Activated effector memory CD4-positive, alpha-beta T cell treated with Interleukin-2 at 50 U/mL for 16 hours (primary cell): ENCODE measurements around the gene GUCY1A2.

Source experiments
- DNase-seq: peaks from one replicate; pipeline ENCODE4 v3.0.0-alpha.2; 2020

The GUCY1A2 gene

GRCh38 chr11:106998116-106998915 is 20.0 kb downstream of the GUCY1A2 start:
- DNase-seq, result no peak

GRCh38 chr11:106997227-106997626 is 21.0 kb downstream of the GUCY1A2 start:
- no peak for DNase-seq

DNA sequence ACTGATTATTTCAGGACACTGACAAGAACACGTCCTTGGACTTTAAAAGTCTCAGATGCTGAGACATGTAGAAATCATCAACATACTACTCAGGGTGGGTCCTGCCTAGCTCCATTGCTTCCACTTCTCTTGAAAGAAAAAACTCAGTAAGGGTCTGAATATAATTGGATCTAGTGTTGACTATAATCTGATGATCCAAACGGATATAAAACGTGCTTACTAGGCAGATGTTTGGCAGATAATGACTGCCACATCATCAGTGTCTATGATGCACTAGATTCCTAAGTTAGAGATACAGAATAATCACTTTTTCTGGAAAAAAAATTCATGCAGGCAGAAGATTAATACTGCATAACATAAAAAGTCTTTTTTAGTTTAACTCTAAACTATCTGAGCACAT is 21.6 kb downstream of the GUCY1A2 start:
- no peak for DNase-seq

DNA sequence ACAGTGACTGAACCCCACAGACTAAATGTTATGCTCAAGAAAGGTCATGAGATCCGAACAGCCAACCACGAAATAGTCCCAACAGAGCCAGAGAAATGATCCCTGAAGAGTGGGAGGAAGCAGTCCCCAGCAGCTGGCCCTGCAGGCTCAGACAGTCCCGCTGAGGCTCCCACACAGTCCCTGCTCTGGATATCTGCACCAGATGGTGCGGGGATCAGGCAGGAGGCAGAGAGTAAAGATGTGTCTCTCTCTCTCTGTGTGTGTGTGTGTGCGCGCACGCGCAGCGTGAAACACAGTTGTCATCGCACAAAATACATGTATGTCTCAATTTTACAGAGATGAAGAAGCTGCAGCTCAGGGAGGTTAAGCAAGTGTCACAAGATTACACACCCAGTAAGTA is 27.9 kb downstream of the GUCY1A2 start:
- no peak for DNase-seq

DNA sequence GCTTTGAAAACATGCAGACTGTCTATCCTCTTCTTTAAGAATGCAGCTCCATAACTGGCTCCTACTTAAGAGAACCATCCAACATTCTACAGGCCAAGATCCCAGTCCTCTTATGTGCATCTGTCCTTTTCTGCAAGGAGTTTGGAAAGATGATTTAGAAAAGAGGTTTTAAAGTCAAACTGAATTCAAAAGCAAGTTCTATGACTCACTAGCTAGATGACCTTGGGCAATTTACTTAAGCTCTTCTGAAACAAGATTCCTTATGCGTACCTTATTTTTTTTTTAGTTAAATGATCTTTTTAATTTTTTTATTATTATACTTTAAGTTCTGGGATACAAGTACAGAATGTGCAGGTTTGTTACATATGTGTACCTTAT is 29.2 kb downstream of the GUCY1A2 start:
- no peak for DNase-seq

GRCh38 chr11:106988151-106989077 is 29.9 kb downstream of the GUCY1A2 start:
- no peak for DNase-seq

GRCh38 chr11:106986673-106987072 is 31.6 kb downstream of the GUCY1A2 start:
- DNase-seq, result no peak

- no peak for DNase-seq
Observed at GRCh38 chr11:106986261-106986660, 32.0 kb downstream of the GUCY1A2 start.

- DNase-seq, result no peak
Observed at GRCh38 chr11:106983991-106984390, 34.3 kb downstream of the GUCY1A2 start.

- DNase-seq, result no peak
Observed at GRCh38 chr11:106983261-106983660, 35.0 kb downstream of the GUCY1A2 start.

GRCh38 chr11:106974831-106975230 is 43.4 kb downstream of the GUCY1A2 start:
- DNase-seq, result no peak

DNA sequence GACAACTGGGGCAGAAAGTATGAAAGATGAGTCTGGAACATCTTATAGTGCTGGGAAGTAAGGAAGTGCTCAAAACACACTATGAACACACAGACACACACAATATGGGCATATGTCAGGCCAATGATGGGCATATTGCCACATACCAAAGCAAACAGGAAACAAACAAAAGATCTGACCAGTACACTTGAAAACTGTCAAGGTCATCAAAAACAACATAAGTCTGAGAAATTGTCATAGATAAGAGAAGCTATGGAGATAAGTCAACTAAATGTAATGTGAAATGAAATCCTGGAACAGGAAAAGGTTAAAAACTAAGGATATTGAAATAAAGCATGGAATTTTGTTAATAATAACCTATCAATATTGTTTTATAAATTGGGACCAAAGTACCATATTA is 46.4 kb downstream of the GUCY1A2 start:
- DNase-seq, result no peak

DNA sequence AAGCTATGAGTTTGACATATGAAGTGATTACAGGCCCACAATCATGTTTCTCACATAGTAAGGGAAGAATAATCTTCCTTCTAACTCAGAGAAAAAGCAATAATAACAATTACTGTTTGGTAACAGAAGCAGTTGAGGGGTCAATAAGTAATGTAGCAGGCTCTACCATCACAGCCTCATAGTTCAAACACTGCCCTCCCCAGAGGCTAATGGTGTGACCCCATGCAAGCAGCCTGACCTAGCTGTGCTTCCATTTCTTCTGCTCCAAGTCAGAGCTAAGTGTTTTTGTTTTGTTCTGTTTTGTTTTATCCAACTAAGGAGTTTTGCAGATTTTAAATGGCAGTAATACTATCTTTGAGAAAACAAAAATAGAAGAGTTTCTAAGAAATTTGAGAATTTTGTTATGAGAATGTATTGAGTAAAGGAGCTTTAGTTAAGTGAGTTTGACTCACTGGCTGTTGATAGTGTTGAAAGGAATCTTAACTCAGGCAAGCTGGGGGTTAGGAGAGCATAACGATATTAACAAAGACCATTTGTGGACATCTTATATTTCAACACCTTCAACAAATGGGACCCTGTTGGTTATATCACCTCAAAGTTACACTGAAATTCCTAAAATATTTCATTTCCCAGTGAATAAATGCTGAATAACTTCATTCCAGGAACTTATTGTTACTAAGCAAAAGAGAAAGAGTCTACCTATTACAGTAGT is 48.5 kb downstream of the GUCY1A2 start:
- no peak for DNase-seq

DNA sequence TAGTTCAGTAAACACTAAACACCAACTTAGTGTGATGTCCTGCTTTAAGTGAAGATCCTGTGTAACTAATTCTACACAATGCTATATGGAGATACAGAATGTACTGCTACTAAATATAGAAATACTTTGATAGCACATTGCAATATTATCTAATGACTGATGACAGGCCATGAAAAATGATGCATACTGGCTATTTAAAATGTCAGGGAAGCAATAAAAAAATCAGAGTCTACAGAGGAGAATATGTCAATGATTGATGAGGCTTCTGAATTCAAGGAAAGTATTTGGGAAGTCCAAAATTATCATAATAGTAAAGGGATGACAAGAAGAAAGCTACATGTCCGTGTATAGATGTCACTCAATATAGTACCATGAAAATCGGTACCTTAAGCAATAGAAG is 55.3 kb downstream of the GUCY1A2 start:
- no peak for DNase-seq

GRCh38 chr11:106961518-106961917 is 56.8 kb downstream of the GUCY1A2 start:
- no peak for DNase-seq

GRCh38 chr11:106961048-106961447 is 57.2 kb downstream of the GUCY1A2 start:
- no peak for DNase-seq

- DNase-seq, result no peak
Observed at GRCh38 chr11:106959800-106960199, 58.5 kb downstream of the GUCY1A2 start.

DNA sequence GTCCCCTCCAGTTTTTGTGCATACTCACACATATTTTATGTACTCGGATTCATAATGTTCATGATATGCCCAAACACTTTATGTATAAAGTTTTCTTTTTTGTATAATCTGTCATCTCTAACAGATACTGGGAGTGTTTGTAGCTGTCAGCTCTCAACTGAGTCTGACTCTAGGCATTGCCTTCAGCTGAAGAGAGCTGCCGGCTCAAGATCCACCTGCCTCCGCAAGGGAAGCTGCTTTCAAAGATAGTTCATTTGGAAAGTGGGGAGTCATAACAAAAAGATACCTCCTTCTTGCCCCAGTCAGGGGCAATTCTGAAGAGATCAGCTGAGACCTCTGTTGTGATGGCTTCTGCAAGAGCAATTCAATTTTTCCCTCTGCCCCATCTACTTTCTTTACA is 58.9 kb downstream of the GUCY1A2 start:
- DNase-seq, result no peak

DNA sequence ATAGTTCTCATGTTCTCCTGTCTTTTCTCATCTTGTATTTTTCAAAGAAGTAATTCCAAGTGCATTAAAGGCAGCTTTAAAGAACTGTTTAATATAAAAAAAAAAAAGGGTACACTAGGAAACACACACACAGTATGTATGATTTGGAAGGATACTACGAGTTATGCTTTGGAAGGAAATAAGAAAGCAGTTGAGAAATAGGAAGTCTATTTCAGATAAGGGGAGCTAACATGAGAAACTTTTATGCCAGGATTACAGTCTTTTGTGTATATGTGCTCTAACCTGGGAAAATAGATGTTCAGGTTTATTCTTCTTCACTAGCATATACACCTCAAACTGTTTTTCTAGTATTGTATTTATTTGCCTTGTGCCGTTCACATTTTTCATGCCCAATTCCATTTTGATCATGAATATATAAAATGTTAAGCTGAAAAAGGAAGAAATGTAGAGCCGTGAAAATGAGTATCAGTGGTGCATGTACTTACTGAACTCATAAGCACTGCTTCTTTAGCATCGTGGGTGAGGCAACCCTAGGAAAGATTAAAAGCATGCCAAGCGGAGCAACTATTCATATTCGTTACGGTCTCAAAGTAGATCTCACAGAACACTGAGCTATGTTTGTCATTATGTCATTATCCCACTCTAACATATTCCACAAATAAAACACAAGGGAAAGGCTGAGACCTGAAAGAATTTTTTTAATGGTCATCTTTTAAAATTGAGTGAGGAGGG is 59.6 kb downstream of the GUCY1A2 start:
- DNase-seq, result no peak

GRCh38 chr11:106957030-106957482 is 61.2 kb downstream of the GUCY1A2 start:
- DNase-seq, result no peak

DNA sequence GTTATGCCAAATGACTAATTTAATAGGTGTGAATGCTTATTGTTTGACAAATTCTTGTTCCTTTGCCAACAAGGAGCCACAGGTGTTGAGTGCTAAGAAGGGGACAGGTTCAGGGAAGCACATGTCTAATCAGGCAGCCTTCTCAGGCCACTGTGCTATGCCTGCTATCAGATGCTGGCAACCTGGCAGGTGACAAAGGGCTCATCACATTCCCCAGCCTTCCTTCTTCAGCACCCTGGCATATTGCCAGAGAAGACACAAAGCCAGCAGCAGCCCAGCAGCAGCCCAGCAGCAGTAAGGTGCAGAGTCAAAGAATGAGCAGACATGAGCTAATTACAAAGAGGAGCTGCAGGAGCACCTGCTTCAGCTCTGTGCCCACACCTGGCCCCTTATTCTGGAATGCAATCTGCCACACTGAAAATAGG is 68.2 kb downstream of the GUCY1A2 start:
- no peak for DNase-seq

DNA sequence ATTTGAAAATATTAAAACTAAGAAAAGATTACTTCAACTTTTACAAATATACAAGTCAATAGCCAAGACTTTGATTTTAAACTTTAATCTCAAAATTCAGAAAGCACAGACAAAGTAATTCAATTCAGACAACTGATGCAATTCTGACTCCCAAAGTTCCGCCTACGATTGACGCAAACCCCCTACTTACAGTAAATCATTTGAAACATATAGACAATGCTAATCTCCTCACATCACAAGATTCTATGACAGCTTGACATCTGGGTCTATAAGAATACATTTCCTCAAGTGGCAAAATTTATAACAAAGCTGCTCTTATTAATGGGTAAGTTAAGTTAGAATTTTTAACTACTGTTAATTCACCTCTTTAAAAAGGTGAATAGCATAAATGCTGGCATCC is 75.2 kb downstream of the GUCY1A2 start:
- DNase-seq, result no peak

DNA sequence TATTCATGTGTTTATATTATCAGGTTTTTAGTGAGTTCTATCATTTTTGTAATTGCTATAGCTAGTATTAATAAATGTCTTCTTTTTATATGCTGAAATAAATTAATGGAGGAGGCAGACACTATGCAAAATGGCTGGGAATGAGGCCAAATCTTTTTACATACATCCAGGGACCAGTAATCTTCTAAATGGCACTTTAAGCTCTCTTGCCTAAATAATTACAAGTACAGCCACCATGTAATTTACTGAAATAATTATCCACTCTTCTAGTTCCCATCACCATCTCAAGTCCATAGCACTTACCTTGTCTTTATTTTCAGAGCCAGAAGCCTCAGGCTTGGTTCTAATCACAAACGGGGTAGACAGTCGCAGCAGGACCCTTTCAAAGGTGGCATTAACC is 79.1 kb downstream of the GUCY1A2 start:
- DNase-seq, result no peak
